DMS153 (cell line): ENCODE data around the gene IMPG1.

Experiments
- DNase-seq: peaks from one replicate; lab custom pipeline; 2025; lab: John Stamatoyannopoulos, UW

The IMPG1 gene

GRCh38 chr6:76072562-76072961 is at the start of gene IMPG1:
Gene IMPG1 (minus strand): TSS chr6:76072662. CDS start chr6:76072488, 174 bp downstream.
- no peak for DNase-seq

GRCh38 chr6:76120302-76120701 is 47.8 kb upstream of the IMPG1 start:
- DNase-seq = no peak

GRCh38 chr6:76073281-76073680 is 819 bp upstream of the IMPG1 start:
- DNase-seq = no peak

- no peak for DNase-seq
Observed at GRCh38 chr6:76057469-76057868, 15.0 kb downstream of the IMPG1 start.

- DNase-seq = no peak
Observed at GRCh38 chr6:76052314-76052713, 20.1 kb downstream of the IMPG1 start.

GRCh38 chr6:76043690-76044089 is 28.8 kb downstream of the IMPG1 start:
- no peak for DNase-seq

- no peak for DNase-seq
Observed at GRCh38 chr6:76035713-76036112, 36.7 kb downstream of the IMPG1 start.

GRCh38 chr6:76026101-76026500 is 46.4 kb downstream of the IMPG1 start:
- DNase-seq = no peak

GRCh38 chr6:76014626-76015530 is 57.6 kb downstream of the IMPG1 start:
- no peak for DNase-seq

- DNase-seq = no peak
Observed at GRCh38 chr6:76004202-76004601, 68.3 kb downstream of the IMPG1 start.

GRCh38 chr6:76003686-76004085 is 68.8 kb downstream of the IMPG1 start:
- DNase-seq = no peak

GRCh38 chr6:76003113-76003512 is 69.3 kb downstream of the IMPG1 start:
- DNase-seq = no peak

- DNase-seq = no peak
Observed at GRCh38 chr6:76000629-76001028, 71.8 kb downstream of the IMPG1 start.

- DNase-seq = no peak
Observed at GRCh38 chr6:75997696-75998095, 74.8 kb downstream of the IMPG1 start.

GRCh38 chr6:75993236-75994162 is 79.0 kb downstream of the IMPG1 start:
- DNase-seq = no peak

- no peak for DNase-seq
Observed at GRCh38 chr6:75991941-75992340, 80.5 kb downstream of the IMPG1 start.

GRCh38 chr6:75986935-75987334 is 85.5 kb downstream of the IMPG1 start:
- DNase-seq = no peak

- DNase-seq = no peak
Observed at GRCh38 chr6:75975904-75976303, 96.6 kb downstream of the IMPG1 start.

GRCh38 chr6:75970093-75970492 is 102.4 kb downstream of the IMPG1 start:
- DNase-seq = no peak

GRCh38 chr6:75968143-75968542 is 104.3 kb downstream of the IMPG1 start:
- no peak for DNase-seq

GRCh38 chr6:75963569-75963968 is 108.9 kb downstream of the IMPG1 start:
- no peak for DNase-seq

- DNase-seq = no peak
Observed at GRCh38 chr6:75952128-75952527, 120.3 kb downstream of the IMPG1 start.

GRCh38 chr6:75947935-75948334 is 124.5 kb downstream of the IMPG1 start:
- DNase-seq = no peak
